Upper lobe of right lung (tissue), 1 donor: ENCODE results near the gene YIF1B. TPM values are rescaled to one million over a fixed set of nuclear protein-coding genes. Genes with fewer than 3 reads are reported as not detected.

Experiments
- ATAC-seq: fragments of 200-7000 bp; cut with Tn5 transposase; one replicate; pipeline ENCODE4 v1.9.1; 2020; ENCODE audit warnings: mild to moderate bottlenecking, moderate library complexity
- DNase-seq: peaks from one replicate; pipeline ENCODE4 v3.0.0-alpha.2; 2020
- H3K27ac ChIP-seq: fragments of 200-600 bp; one replicate; pipeline ENCODE4 v1.8.0; 2022
- H3K27me3 ChIP-seq: fragments of 200-600 bp; one replicate; pipeline ENCODE4 v1.8.0; 2022; ENCODE audit warnings: mild to moderate bottlenecking
- H3K36me3 ChIP-seq: fragments of 200-600 bp; one replicate; pipeline ENCODE4 v1.8.0; 2022
- H3K4me1 ChIP-seq: fragments of 200-600 bp; one replicate; pipeline ENCODE4 v1.8.0; 2022
- H3K4me3 ChIP-seq: fragments of 200-600 bp; one replicate; pipeline ENCODE4 v1.8.0; 2022; ENCODE audit warnings: mild to moderate bottlenecking
- H3K9me3 ChIP-seq: fragments of 200-600 bp; one replicate; pipeline ENCODE4 v1.8.0; 2022
- intact Hi-C: fragments of 100-400 bp; cut with DNase I; formaldehyde crosslinking; loops from one replicate; pipeline ENCODE4 v1.11.0; 2022
- total RNA-seq: library from RNA; stranded (reverse); fragmentation: NEBNext Ultra II Directional; extraction: Animal tissue kit (Norgen Biotek cat#: 25700); gene quantifications from one replicate; pipeline ENCODE4 v1.2.1, GENCODE V29; 2021
- TF ChIP-seq, protein P1 (sequence below): fragments of 200-600 bp; IDR thresholded peaks from one replicate; pipeline ENCODE4 v1.8.0; 2022; ENCODE audit warnings: antibody characterized with exemption
- donor health status: DM: no; HTN: yes; CAD: no; lungs with severe emphysema.

YIF1B gene
- total RNA-seq, 1 donor from 2014 or later = 37.3 TPM

DNA sequence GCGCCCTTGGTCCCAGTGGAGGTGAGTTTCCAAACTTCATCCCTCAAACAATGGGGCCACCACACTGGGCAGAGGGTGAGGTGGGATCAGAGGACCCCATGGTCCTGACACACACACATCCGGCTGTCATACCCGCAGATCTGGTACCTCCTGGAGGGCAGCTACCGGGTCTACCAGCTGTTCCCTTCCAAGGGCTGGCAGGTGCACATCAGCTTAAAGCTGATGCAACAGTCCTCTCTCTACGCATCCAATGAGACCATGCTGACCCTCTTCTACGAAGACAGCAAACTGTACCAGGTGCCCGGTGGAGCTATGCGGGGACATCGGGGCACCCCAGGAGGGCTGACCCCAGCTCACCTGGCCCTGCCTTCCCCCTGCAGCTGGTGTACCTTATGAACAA lies 44.6 kb upstream of the YIF1B start:
- TF ChIP-seq, protein P1, sequence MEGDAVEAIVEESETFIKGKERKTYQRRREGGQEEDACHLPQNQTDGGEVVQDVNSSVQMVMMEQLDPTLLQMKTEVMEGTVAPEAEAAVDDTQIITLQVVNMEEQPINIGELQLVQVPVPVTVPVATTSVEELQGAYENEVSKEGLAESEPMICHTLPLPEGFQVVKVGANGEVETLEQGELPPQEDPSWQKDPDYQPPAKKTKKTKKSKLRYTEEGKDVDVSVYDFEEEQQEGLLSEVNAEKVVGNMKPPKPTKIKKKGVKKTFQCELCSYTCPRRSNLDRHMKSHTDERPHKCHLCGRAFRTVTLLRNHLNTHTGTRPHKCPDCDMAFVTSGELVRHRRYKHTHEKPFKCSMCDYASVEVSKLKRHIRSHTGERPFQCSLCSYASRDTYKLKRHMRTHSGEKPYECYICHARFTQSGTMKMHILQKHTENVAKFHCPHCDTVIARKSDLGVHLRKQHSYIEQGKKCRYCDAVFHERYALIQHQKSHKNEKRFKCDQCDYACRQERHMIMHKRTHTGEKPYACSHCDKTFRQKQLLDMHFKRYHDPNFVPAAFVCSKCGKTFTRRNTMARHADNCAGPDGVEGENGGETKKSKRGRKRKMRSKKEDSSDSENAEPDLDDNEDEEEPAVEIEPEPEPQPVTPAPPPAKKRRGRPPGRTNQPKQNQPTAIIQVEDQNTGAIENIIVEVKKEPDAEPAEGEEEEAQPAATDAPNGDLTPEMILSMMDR = no peak
- intact Hi-C loops = no loop called here
- Histone ChIP-seq H3K4me3 (no peak overlapping the region), H3K4me1 (peaks cover 11% of the 10 kb centered on the region), H3K27ac (no peak overlapping the region), H3K27me3 (peaks cover 19% of the 10 kb centered on the region), H3K9me3 (no peaks in the 10 kb centered on the region), H3K36me3 (no peaks in the 10 kb centered on the region)
- DNase-seq (no peak), ATAC-seq (no peak)

DNA sequence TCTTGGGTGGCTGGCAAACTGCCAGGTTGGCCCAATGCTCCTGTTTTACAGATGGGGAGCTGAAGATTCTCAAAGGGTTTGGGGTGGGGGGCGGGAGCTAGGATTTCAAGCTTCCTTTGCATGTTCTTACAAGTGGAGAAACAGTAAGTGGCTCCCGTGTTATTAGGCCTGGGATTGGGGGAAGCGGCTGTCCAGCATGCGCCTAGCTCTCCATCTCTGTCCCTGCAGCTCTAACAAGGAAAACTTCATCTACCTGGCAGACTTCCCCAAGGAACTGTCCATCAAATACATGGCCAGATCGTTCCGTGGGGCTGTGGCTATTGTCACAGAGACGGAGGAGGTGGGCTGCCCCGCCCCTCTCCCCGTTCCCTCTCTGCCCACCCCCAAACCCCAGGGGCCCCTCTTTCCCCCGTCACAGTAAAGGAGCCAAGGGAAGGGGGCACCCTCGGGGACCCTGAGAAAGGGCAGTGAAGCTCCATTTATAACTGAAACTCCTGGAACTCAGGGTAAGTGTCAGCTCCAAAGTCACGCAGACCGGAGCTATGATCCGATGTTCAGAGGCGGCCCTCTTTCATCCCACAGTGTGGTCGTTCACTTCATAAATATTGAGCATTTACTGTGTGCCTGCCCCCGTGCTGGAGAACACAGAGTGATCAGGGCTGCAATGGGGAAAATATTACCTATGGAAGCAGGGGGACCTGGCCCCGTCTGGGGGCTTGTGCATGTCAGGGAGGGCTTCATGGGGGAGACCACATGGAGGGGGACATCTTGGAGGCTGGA lies 43.7 kb upstream of the YIF1B start:
- TF ChIP-seq, protein P1 = no peak
- intact Hi-C loops = no loop called here
- Histone ChIP-seq H3K4me1 (peaks cover 11% of the 10 kb centered on the region), H3K27me3 (peaks cover 22% of the 10 kb centered on the region), H3K27ac (no peak overlapping the region), H3K36me3 (no peaks in the 10 kb centered on the region), H3K9me3 (no peaks in the 10 kb centered on the region), H3K4me3 (no peak overlapping the region)
- ATAC-seq = no peak
- DNase-seq = no peak

DNA sequence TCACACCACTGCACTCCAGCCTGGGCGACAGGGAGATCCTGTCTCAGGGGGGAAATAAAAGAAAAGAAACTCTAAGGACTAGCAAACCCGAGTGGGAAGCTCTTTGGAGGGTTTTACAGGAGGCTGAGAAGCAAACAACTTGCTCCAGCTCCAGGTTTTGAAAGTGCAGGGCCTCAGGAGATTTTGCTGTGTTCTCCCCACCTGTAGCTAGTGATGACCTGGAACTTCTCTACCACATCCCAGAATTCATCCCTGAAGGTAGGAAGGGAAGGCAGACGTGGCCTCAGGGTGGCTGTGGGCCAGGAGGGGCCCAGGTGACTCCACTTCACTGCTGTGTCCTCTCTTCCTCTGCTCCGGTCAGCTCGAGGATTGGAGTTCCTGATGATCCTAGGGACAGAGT lies 42.3 kb upstream of the YIF1B start:
- Histone ChIP-seq H3K27ac (no peak overlapping the region), H3K9me3 (no peaks in the 10 kb centered on the region), H3K36me3 (no peaks in the 10 kb centered on the region), H3K27me3 (peaks cover 22% of the 10 kb centered on the region), H3K4me3 (no peak overlapping the region), H3K4me1 (peaks cover 11% of the 10 kb centered on the region)
- TF ChIP-seq, protein P1 = no peak
- no peak for ATAC-seq
- DNase-seq = no peak
- intact Hi-C loops = no loop called here

DNA sequence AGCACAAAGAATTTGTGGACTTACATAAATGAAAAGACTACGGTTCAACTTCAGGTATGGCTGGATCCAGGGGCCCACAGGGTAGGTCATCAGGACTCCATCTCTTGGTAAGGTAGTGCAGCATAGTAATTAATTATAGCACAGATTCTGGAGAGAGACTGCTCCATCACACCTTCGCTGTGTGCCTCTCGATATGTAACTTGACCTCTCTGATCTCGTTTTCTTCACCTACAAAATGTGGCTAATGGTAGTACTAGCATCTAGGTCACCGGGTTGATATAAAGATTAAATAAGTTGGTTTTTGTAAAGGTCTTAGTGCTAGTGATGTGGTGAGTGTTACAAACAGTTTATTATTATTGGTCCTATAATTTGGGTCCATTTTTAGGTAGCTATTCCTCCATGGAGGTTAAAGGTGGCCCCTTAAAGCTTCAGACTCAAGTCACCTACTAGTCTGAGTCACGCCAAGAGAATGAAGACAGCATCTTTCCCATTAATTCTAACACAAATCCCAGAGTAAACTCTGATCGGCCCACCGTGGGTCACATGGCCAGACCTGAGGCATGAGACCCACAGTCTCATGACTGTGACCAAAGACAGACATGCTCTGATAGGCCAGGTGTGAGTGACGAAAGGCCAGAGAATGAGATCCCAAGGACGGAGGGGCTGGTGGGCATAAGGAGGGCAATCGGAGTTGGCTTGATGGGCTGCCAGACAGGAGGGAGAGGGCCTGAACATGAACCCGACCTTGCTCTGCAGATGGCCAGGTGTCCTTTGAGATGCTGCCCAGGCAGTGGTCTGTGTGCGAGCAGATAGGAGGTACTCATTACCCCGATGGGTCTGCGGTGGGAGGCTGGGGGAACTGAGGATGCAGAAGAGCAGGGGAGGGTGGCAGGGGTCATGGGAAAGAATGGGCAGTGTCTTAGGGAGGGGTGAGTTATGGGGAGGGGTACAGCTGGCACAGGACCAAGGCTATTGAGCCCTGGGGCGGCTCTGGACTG lies 40.3 kb upstream of the YIF1B start:
- no peak overlapping the region for H3K27ac ChIP-seq
- H3K36me3 ChIP-seq = no peaks in the 10 kb centered on the region
- DNase-seq (no peak), ATAC-seq (no peak)
- H3K4me3 ChIP-seq = no peak overlapping the region
- no peaks in the 10 kb centered on the region for H3K4me1 ChIP-seq
- no peaks in the 10 kb centered on the region for H3K9me3 ChIP-seq
- TF ChIP-seq, protein P1 = no peak
- intact Hi-C loops = no loop called here
- H3K27me3 ChIP-seq = peaks cover 17% of the 10 kb centered on the region

DNA sequence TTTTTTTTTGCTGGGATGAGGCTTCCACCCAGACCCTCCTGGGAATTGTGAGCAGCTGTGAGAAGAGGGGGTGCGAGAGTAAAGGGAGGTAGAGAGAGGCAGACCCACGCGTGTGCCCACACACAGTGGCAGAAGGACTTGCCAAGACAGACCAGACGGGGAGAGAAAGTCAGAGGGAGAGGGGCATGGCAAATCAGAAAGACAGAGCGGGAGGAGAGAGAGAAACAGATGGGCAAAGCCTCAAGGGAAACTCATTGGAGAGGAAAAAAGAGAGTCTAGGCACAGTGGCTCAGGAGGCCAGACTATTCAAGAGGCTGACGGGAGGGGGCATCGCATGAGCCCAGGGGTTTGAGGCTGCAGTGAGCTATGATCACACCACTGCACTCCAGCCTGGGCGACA lies 36.9 kb upstream of the YIF1B start:
- Histone ChIP-seq H3K9me3 (no peaks in the 10 kb centered on the region), H3K27ac (no peak overlapping the region), H3K4me3 (no peak overlapping the region), H3K36me3 (no peaks in the 10 kb centered on the region), H3K27me3 (peaks cover 4% of the 10 kb centered on the region), H3K4me1 (no peaks in the 10 kb centered on the region)
- TF ChIP-seq, protein P1 = no peak
- intact Hi-C loops = no loop called here
- DNase-seq (no peak), ATAC-seq (no peak)
